Uterus (tissue), 2 donors: ENCODE measurements around the gene LYRM2.

Experiments used
- CTCF ChIP-seq, 4 experiments: fragments of 200-600 bp in 2 of 4; fragments of 450-650 bp in 2 of 4; sonication (generic) in 2 of 4; IDR thresholded peaks; one replicate each; pipeline ENCODE4 v1.5.1; 2016 to 2019; ENCODE audit warnings: antibody characterized with exemption in 4 of 4, mild to moderate bottlenecking in 2 of 4, moderate library complexity in 1 of 4
- POLR2A ChIP-seq, 2 donors: fragments of 450-650 bp; IDR thresholded peaks; one replicate each; pipeline ENCODE4 v1.6.1; 2016; ENCODE audit warnings: antibody characterized with exemption in 2 of 2, mild to moderate bottlenecking in 1 of 2, moderate library complexity in 1 of 2

- TF ChIP-seq POLR2A (IDR thresholded peaks at IDR 0.05) (no peak), CTCF (IDR thresholded peaks at IDR 0.05) (no peak)
Observed at GRCh38 chr6:89555806-89556205, 82.7 kb downstream of the LYRM2 start.
